Activated CD4-positive, CD25-positive, alpha-beta regulatory T cell treated with anti-CD3 and anti-CD28 coated beads, Interleukin-2, amount 50 U/mL, for 16 hours (primary cell): ENCODE measurements around the gene H2BK1.

Experiments used
- DNase-seq: peaks from one replicate; pipeline ENCODE4 v3.0.0-alpha.2; 2020; ENCODE audit warnings: low read depth, low spot score

H2BK1 gene

GRCh38 chr7:151210087-151210854 lies at the start of gene H2BK1:
H2BK1 (minus strand) TSS chr7:151210488; CDS start chr7:151210318, 170 bp downstream.
- no peak for DNase-seq

DNA sequence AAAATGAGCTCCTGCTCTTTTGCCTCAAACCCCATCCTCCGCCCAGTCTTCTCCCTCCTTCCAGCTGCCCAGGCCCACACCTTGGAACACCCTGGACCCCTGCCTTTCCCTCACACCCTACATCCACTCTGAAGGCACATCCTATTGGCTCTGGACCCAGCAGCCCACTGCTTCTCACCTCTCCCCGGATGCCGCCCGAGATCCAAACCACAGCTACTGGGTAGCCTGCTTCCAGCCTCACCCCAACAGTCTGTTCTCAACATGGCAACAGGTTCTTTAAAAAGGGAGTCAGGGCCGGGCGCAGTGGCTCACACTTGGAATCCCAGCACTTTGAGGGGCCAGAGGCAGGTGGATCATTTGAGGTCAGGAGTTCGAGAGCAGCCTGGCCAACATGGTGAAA lies 47.7 kb upstream of the H2BK1 start:
- DNase-seq = no peak

DNA sequence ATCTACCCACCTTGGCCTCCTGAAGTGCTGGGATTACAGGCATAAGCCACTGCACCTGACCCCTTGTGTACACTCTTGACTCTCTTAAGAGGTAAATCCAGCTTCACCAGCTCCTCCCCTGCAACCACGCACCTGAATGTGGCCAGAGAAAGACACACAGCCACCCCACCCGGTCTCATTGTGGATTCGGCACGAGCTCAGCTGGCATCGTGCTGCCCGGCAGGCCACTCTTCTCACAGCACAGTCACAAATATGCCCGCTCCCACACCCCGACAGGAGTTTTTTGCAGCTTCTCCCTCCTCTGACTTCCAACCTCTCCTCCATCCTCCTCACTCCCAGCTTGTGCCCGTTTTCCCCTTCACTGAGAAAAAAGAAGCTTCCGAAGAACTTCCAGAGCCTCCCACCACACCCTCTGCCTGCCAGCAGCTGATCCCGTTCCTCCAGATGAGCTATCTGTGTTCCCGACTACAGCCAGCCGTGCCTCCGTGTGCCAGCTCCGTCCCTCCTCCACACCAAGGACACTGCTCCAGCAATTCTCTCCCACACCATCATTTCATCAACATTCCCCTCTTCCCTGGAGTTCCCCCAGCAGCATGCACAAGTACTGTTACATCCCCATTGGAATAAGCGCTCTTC lies 46.2 kb upstream of the H2BK1 start:
- no peak for DNase-seq

DNA sequence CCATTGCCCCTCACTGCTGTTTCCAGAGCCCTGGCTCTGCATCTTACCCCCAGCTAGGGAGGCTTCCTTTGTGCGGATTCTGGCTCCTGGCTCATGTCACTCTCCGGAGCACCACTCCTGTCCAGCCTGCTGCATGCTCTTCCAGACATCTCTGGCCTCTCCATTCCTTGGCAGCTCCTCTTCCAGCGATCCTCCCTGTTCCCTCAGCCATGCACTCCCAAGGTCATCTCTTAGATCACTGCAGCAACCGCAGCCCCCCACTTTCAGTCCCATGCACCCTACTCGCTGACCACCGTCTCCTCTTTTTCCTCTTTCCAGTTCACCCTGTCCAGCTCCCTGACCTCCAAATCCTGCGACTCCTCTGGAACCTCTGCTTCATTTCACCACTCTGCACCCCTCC lies 45.1 kb upstream of the H2BK1 start:
- no peak for DNase-seq

DNA sequence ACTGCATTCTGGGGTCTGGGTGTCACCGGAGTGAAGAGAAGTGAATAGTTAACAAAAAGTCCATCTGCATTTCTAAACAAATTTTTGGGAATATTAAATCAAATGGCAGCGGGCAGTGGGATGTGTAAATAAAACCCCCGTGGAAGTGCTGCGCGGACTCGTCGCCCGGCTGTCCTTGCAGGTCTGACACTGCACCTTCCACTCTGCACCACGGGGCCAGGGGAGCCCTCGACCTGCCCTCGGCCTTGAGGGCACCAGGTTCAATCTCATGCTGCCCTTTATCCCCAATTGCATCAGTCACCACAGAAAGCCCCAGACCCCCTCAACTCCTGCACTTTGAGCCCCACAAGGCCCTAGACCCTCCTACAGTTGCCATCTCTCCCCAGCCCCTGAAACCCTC lies 44.6 kb upstream of the H2BK1 start:
- no peak for DNase-seq

- DNase-seq = no peak
These were observed 44.0 kb upstream of the H2BK1 start for GRCh38 chr7:151254316-151254715.

DNA sequence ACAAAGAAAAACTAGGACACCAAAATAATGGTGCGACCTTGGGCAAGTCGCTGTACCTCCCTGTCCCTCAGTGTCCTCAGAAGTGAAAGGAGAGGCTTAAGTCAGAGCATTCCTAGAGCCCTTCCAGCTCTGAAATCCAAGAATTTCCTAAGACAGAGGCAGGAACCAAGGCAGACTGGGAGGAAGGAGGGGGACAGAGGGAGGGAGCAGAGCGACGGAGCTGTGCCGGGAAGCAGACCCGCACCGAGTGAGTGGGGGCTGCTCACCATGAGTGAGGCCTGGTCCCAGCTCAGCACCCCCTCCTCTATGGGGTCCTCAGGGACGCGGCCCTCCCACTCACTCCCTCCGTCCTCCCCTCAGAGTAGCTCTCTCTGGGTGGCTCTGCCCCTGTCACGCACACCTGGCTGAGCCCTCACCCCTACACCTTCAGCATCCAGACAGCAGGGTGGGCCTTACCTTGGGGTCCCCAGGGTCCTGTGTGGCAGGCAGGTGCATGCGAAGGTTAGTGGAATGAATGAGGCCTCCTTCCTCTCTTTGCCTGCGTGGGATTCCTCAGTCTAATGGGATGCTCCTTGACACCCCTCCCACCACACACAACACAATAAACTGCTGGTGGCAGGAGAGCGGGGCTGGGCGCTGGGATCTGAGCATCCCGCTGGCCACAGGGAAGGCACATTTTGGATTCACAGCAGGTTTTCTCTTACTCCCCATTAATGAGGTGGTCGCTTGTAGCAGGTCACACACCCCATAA lies 42.8 kb upstream of the H2BK1 start:
- DNase-seq = no peak

DNA sequence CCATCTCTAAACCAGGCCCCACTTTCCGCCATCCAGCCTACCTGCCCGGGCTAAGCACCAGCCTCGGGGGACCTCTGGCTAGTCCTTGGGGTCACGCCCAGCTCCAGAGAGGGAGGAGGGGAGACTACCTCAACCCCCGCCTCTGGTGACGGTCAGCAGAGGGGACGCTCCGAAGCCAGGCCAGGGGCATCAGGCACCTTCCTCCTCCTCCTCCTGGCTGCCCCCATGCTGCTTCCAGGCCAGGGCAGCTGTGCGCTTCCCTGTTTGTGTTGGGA lies 42.2 kb upstream of the H2BK1 start:
- DNase-seq = no peak

GRCh38 chr7:151251689-151252560 lies 41.6 kb upstream of the H2BK1 start:
- no peak for DNase-seq

DNA sequence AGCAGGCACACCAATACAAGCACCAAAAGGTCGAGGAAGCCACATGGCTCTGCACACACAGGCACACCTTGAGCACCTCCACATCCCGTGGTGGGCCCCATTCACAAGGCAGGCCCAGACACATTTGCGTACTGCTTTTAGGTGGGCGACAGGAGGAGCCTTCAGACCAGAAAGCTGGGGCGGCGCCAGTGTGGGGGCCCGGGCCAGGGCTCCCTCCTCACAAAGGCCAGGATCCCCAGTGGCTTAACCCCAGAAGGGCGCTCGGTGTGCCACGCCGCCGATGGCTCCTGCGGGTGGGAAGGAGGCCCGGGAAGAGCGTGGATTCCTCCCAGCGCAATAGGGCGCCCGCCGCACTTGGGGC lies 41.0 kb upstream of the H2BK1 start:
- DNase-seq = no peak

GRCh38 chr7:151250181-151251132 lies 40.2 kb upstream of the H2BK1 start:
- DNase-seq = no peak

DNA sequence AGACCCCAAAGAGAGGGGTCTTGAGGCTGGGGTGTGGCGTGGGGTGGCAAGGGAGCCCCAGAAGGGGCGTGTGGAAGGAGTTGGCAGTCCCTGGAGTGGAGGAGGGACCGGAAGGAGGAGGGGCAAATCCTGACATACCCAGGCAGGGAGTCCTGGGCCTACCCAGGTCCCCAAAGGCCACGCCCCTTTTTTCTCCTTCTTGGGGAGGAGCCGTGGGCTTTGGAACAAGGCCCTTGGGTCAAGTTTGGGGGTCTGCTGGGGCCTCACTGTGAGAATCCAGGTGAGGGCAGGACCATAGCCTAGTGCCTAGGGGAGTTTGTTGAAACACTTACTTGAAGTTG lies 39.4 kb upstream of the H2BK1 start:
- no peak for DNase-seq

DNA sequence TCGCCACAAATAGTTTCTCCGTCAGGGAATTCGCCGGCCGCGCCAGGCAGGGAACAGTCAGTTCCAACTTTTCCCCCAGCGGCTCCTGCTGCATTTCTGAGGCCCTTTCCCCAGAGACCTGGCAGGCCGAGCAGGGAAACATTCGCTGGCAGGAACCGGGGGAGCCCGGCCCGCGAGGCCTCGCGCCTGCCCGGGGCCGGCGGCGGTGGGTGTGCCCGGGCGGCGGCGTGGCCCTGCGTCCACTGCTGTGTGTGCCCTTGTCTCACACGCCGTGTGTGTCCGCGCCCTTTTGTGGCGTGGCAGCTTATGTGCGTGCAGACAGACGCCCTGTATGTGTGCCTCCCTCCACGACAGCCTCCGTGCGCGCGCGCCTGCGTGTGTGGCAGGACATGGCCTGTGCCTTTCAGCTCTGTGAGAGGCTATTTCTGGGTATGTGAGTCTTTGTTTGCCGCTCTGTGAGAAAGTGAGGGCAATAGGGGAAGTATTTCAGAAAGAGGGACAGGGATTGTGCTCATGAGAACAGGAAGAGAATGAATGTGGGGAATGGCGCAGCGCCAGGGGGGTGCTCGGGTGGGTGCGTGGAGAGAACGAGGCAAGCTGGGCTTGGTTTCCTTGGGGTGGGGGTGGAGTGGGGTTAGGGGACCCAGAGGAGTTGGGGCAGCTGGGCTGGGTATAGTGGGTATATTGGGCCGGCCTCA lies 38.9 kb upstream of the H2BK1 start:
- no peak for DNase-seq

DNA sequence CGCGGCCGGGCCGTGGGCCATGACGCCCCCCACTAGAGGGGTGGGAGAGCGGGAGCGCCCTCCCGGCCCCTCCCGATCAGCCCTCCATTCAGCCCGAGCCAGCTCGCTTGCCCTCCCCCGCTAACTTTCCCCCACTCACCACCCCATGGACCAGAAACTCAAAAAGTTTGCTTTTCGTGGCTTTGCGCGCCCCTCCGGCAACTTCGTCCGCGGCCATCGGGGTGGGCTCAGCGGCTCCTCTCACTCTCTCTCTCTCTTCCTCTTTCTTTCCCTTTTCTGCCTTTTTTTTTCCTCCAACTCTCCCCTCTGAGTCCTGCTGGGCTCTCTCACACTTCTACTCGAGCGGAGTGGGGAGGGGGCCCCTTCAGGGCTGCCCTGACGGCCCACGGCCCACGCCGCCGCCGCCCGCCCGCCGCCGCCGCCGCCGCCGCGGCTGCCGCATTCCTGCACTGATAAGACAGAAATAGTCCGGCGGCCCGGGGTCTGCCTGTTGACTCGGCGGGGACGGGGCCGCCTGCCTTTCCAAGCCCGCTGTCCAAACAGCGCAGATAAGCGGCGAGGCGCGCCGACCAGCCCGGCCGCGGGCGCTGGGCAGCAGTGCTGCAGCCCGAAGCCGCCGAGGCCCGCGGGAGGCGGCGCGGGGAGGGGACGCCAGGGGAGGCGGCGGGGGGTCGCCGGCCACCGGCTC lies 38.2 kb upstream of the H2BK1 start, which contains the start of gene SMARCD3:
SMARCD3 (minus strand) TSS at position 349 of the 688 bp plus-strand sequence; CDS start at position 217, 132 bp downstream.
- no peak for DNase-seq

DNA sequence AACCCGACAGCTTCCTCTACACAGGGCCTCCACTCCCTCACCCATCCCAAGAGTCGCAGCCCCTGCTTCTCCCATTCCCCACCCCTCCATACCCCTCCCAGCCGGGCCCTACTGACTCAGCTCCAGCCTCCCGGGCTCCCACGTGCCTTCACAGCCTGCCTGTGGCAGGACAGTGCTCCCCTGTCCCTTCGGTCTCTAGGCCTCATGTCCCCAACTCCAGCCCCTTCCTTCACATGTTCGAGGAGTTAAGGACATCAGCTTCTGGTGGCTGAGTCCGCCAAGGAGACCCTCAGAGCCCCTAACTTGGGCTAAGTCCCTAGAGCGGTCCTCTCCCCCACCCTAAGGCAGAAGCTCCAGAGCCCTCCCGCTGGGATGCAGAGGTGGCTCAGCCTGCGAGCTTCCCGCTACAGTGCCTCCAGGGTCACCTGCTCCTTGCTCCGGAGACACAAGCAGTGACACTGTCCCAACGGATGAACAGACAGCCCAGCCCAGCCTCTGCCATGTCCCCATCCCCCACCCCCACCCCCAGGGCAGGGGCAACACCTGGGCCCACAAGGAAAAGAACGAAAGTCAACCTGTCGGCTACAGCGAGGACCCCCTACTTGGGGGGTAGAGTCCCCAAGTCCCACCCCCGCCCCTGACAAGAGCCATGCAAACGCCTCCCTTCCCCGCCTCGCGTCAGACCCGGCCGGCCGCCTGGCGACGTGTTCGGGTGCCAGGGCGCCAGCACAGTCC lies 37.5 kb upstream of the H2BK1 start:
- DNase-seq = no peak

DNA sequence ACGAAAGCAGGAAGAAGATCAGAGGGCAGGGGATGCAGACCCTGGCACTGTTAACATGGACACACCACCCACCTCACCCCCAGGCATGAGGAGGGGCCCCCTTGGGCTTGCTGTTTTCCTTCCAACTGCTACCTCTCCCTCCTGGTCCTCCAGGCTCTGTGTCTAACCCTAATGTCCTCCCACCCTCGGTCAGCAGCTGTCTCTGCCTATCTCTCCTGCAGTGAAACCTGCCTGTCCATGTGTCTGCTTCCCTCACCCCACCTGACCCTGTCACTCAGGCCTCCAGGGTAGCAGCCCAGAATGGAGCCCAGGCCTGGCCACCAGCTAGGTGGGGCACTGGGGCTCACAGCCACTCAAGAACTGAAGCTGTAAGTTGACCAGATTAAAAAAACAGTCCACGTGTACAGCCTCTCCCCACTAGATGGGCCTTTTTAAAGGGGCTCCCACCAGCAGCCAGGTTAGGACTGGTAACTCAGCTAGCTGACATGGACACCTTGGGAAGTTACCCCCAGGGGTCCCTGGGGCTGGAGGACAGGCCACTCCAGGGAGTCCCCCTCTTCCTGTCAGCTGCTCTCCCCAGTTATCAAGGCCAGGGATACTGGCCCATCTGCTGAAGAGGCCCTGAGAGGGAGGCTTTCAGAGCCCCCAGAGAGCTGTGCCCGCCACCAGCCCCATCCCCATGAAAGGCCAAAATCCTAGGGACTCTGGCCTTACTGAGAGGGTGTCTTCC lies 36.7 kb upstream of the H2BK1 start:
- no peak for DNase-seq

GRCh38 chr7:151246102-151246850 lies 36.0 kb upstream of the H2BK1 start:
- no peak for DNase-seq
